GM23338 (cell line): ENCODE measurements around the gene METAP1D. TPM values are rescaled to one million over a fixed set of nuclear protein-coding genes. Genes with fewer than 3 reads are reported as not detected.
"Not testable (repeated sequence)": the region's sequence is repeated elsewhere in the genome, so short reads cannot be mapped to it uniquely, and the experiment has no call there.

Experiments
- ATAC-seq: fragments of 200-7000 bp; cut with Tn5 transposase; 3 replicates; pipeline ENCODE4 v1.9.1; 2020
- DNase-seq: peaks from one replicate; pipeline ENCODE4 v3.0.0-alpha.2; 2015; ENCODE audit warnings: low spot score
- H2AFZ ChIP-seq: fragments of 200-600 bp; sonication (generic); 2 replicates; pipeline ENCODE4 v1.8.0; 2016; ENCODE audit warnings: antibody characterized with exemption, mild to moderate bottlenecking, moderate library complexity
- H3F3A ChIP-seq: fragments of 200-600 bp; sonication (generic); replicated peaks from 2 replicates; pipeline ENCODE4 v1.8.0; 2017; ENCODE audit warnings: antibody characterized with exemption, mixed run types, low read depth
- H3K27ac ChIP-seq: fragments of 200-600 bp; sonication (generic); 2 replicates; pipeline ENCODE4 v1.6.1; 2016; ENCODE audit warnings: low read depth
- H3K27me3 ChIP-seq: fragments of 200-600 bp; sonication (generic); 2 replicates; pipeline ENCODE4 v1.8.0; 2016; ENCODE audit warnings: mild to moderate bottlenecking, mixed run types, moderate library complexity; ENCODE audit not compliant: insufficient read depth
- H3K36me3 ChIP-seq: fragments of 200-600 bp; sonication (generic); 2 replicates; pipeline ENCODE4 v1.8.0; 2016; ENCODE audit warnings: mild to moderate bottlenecking; ENCODE audit not compliant: insufficient read depth
- H3K4me1 ChIP-seq: fragments of 200-600 bp; sonication (generic); 2 replicates; pipeline ENCODE4 v1.8.0; 2016; ENCODE audit warnings: mild to moderate bottlenecking, moderate library complexity; ENCODE audit not compliant: insufficient read depth
- H3K4me2 ChIP-seq: fragments of 200-600 bp; sonication (generic); 2 replicates; pipeline ENCODE4 v1.7.1; 2017; ENCODE audit warnings: mixed run types
- H3K4me3 ChIP-seq: fragments of 200-600 bp; sonication (generic); 2 replicates; pipeline ENCODE4 v1.6.1; 2016; ENCODE audit warnings: mixed run types
- H3K79me2 ChIP-seq: fragments of 200-600 bp; sonication (generic); replicated peaks from 2 replicates; pipeline ENCODE4 v1.8.0; 2017; ENCODE audit warnings: mild to moderate bottlenecking; ENCODE audit not compliant: insufficient read depth
- H3K9me2 ChIP-seq: fragments of 200-600 bp; sonication (generic); 2 replicates; pipeline ENCODE4 v1.8.0; 2017; ENCODE audit not compliant: insufficient read depth
- H4K20me1 ChIP-seq: fragments of 200-600 bp; sonication (generic); replicated peaks from 2 replicates; pipeline ENCODE4 v1.8.0; 2017; ENCODE audit warnings: mild to moderate bottlenecking; ENCODE audit not compliant: insufficient read depth
- H3K27ac Mint-ChIP-seq: 2 replicates; pipeline ENCODE4 v1.8.0; 2020; ENCODE audit warnings: inconsistent platforms, mild to moderate bottlenecking, moderate library complexity, mixed read lengths
- H3K27me3 Mint-ChIP-seq: 3 replicates; pipeline ENCODE4 v1.8.0; 2022; ENCODE audit warnings: low read depth, mild to moderate bottlenecking, moderate library complexity, mixed read lengths, inconsistent platforms; ENCODE audit not compliant: insufficient read depth, poor library complexity
- H3K36me3 Mint-ChIP-seq: 3 replicates; pipeline ENCODE4 v1.8.0; 2021; ENCODE audit warnings: low read depth, mild to moderate bottlenecking, inconsistent platforms, moderate library complexity, mixed read lengths
- H3K4me1 Mint-ChIP-seq: 3 replicates; pipeline ENCODE4 v1.8.0; 2020; ENCODE audit warnings: mild to moderate bottlenecking, inconsistent platforms, mixed read lengths
- H3K4me3 Mint-ChIP-seq: 3 replicates; pipeline ENCODE4 v1.8.0; 2021; ENCODE audit warnings: moderate library complexity, mild to moderate bottlenecking, inconsistent platforms, mixed read lengths
- H3K9me3 Mint-ChIP-seq: 3 replicates; pipeline ENCODE4 v1.8.0; 2020; ENCODE audit warnings: moderate library complexity, mild to moderate bottlenecking, inconsistent platforms, mixed read lengths
- CREB1 ChIP-seq: fragments of 250-450 bp; sonication (Bioruptor Pico); IDR thresholded peaks from 2 replicates; pipeline ENCODE4 v1.5.0; 2020; ENCODE audit warnings: low read depth, mild to moderate bottlenecking, moderate library complexity
- EZH2 ChIP-seq: fragments of 200-600 bp; sonication (generic); IDR thresholded peaks from one replicate; pipeline ENCODE4 v1.8.0; 2017; ENCODE audit warnings: antibody characterized with exemption, mild to moderate bottlenecking, low read depth; ENCODE audit not compliant: unreplicated experiment
- JUNB ChIP-seq: IDR thresholded peaks from one replicate; pipeline ENCODE4 v1.6.1; 2016; ENCODE audit warnings: antibody characterized with exemption; ENCODE audit not compliant: unreplicated experiment
- NANOG ChIP-seq: IDR thresholded peaks from 2 replicates; pipeline ENCODE4 v1.6.1; 2016; ENCODE audit warnings: antibody characterized with exemption, borderline replicate concordance
- STAT1 ChIP-seq: IDR thresholded peaks from one replicate; pipeline ENCODE4 v1.6.1; 2016; ENCODE audit warnings: antibody characterized with exemption; ENCODE audit not compliant: unreplicated experiment
- ZNF331 ChIP-seq: fragments of 250-450 bp; sonication (Bioruptor Pico); IDR thresholded peaks from 2 replicates; pipeline ENCODE4 v1.5.0; 2020; ENCODE audit warnings: low read depth, mild to moderate bottlenecking, moderate library complexity
- polyA plus RNA-seq: library from polyadenylated mRNA; unstranded; fragments of >200 nt; fragmentation: Nextera tagmentation; extraction: Ambion mirVana; gene quantifications from 2 replicates; pipeline ENCODE4 v1.2.1, GENCODE V29; 2016
- total RNA-seq: library from RNA; depleted of rRNA; stranded (reverse); fragments of >200 nt; shearing (Covaris generic); gene quantifications from 2 replicates; pipeline ENCODE4 v1.2.3, GENCODE V29; 2014
- TF ChIP-seq, protein P1 (sequence below): IDR thresholded peaks from 2 replicates; pipeline ENCODE4 v1.6.1; 2016; ENCODE audit warnings: antibody characterized with exemption
- TF ChIP-seq, protein P2 (sequence below): IDR thresholded peaks from one replicate; pipeline ENCODE4 v1.6.1; 2018; ENCODE audit warnings: antibody characterized with exemption; ENCODE audit not compliant: unreplicated experiment

The METAP1D gene
- total and polyA plus RNA-seq, 2 experiments from 2014 or later, result 12.8 to 15.5 TPM

DNA sequence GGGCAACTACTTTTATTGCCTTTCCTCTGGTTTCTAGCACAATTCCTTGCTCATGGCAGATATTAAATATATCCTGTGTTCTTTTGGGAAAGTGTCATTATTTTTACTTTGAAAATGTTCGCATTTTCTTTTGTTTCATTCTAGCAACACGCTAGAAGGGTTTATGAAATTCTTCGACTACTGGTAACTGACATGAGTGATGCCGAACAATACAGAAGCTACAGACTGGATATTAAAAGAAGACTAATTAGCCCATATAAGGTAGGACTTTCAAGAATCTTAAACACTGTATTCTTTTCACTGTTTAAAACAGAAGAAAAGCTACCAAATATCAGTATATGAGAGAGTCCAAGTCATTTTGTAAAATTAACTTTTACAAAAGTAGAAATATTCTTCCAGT lies 20.6 kb upstream of the METAP1D start (continued):
- TF ChIP-seq, protein P1, sequence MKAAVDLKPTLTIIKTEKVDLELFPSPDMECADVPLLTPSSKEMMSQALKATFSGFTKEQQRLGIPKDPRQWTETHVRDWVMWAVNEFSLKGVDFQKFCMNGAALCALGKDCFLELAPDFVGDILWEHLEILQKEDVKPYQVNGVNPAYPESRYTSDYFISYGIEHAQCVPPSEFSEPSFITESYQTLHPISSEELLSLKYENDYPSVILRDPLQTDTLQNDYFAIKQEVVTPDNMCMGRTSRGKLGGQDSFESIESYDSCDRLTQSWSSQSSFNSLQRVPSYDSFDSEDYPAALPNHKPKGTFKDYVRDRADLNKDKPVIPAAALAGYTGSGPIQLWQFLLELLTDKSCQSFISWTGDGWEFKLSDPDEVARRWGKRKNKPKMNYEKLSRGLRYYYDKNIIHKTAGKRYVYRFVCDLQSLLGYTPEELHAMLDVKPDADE, result no peak
- TF ChIP-seq JUNB, result no peak
- no peak for TF ChIP-seq CREB1 (CRISPR knock-in tag)
- TF ChIP-seq NANOG, result no peak
- TF ChIP-seq ZNF331 (CRISPR knock-in tag), result no peak
- TF ChIP-seq, protein P2, sequence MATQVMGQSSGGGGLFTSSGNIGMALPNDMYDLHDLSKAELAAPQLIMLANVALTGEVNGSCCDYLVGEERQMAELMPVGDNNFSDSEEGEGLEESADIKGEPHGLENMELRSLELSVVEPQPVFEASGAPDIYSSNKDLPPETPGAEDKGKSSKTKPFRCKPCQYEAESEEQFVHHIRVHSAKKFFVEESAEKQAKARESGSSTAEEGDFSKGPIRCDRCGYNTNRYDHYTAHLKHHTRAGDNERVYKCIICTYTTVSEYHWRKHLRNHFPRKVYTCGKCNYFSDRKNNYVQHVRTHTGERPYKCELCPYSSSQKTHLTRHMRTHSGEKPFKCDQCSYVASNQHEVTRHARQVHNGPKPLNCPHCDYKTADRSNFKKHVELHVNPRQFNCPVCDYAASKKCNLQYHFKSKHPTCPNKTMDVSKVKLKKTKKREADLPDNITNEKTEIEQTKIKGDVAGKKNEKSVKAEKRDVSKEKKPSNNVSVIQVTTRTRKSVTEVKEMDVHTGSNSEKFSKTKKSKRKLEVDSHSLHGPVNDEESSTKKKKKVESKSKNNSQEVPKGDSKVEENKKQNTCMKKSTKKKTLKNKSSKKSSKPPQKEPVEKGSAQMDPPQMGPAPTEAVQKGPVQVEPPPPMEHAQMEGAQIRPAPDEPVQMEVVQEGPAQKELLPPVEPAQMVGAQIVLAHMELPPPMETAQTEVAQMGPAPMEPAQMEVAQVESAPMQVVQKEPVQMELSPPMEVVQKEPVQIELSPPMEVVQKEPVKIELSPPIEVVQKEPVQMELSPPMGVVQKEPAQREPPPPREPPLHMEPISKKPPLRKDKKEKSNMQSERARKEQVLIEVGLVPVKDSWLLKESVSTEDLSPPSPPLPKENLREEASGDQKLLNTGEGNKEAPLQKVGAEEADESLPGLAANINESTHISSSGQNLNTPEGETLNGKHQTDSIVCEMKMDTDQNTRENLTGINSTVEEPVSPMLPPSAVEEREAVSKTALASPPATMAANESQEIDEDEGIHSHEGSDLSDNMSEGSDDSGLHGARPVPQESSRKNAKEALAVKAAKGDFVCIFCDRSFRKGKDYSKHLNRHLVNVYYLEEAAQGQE, result no peak
- TF ChIP-seq EZH2, result no peak
- no peak for TF ChIP-seq STAT1

DNA sequence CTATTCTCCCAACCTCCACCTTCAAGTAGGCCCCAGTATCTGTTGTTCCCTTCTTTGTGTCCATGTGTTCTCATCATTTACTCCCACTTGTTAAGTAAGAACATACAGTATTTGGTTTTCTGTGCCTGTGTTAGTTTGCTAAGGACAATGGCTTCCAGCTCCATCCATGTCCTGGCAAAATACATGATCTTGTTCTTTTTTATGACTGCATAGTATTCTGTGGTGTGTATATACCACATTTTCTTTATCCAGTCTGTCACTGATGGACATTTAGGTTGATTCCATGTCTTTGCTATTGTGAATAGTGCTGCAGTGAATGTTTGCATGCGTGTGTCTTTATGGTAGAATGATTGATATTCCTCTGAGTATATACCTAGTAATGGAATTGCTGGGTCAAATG lies 15.8 kb upstream of the METAP1D start:
- H3K4me2 ChIP-seq, H3K27ac ChIP-seq, H3K27ac Mint-ChIP-seq, H3K4me3 ChIP-seq, H2AFZ ChIP-seq, DNase-seq, H3K27me3 Mint-ChIP-seq, H3K9me3 Mint-ChIP-seq, H3K36me3 ChIP-seq, H3F3A ChIP-seq, H3K4me1 Mint-ChIP-seq, H3K79me2 ChIP-seq, H4K20me1 ChIP-seq, H3K27me3 ChIP-seq, H3K4me3 Mint-ChIP-seq, ATAC-seq, H3K4me1 ChIP-seq, H3K9me2 ChIP-seq: not testable (repeated sequence)
- H3K36me3 Mint-ChIP-seq, result peaks cover 28% of the 10 kb centered on the region

DNA sequence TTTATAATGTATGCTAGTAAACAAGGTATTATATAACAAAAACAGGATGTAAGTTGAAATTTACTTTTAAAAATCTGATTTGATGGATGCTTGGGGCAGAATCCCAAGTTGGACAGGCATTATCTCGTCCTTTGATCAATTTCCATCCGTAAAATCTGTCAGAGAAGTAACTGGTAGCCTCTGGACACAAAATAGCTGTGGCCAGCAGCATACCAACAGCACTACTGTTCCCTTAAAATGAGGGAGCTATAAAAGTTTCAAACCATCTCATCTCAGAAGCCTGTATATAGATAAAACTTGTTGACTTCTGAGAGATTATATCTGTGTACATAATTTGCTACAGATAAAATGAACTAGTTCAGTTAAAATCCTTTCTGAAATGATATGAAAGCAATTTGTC lies 14.7 kb upstream of the METAP1D start:
- DNase-seq, result no peak
- Histone ChIP-seq H3K79me2 (no peaks in the 10 kb centered on the region), H3K27me3 (no peaks in the 10 kb centered on the region), H3K36me3 (peaks cover 8% of the 10 kb centered on the region), H4K20me1 (0 out of 2 replicates have a peak, but pooled peaks cover 3% of the 10 kb centered on the region), H2AFZ (no peak overlapping the region), H3K27ac (no peak overlapping the region), H3K9me2 (no peaks in the 10 kb centered on the region), H3K4me3 (no peak overlapping the region), H3K4me2 (no peak overlapping the region), H3K4me1 (no peaks in the 10 kb centered on the region), H3F3A (no peaks in the 10 kb centered on the region)
- Mint-ChIP-seq H3K27me3 (no peaks in the 10 kb centered on the region), H3K4me3 (no peak overlapping the region), H3K4me1 (no peaks in the 10 kb centered on the region), H3K36me3 (peaks cover 16% of the 10 kb centered on the region; the same call in 2 of the 3 replicates), H3K27ac (no peak overlapping the region), H3K9me3 (no peaks in the 10 kb centered on the region)
- no peak for TF ChIP-seq JUNB
- TF ChIP-seq, protein P1, result no peak
- ATAC-seq, result no peak
